AG09319 (cell line): ENCODE data around the gene RAB4A.
"Not testable (repeated sequence)": the region's sequence is repeated elsewhere in the genome, so short reads cannot be mapped to it uniquely, and the experiment has no call there.

Source experiments
- DNase-seq: peaks from one replicate; pipeline ENCODE4 v3.0.0-alpha.2; 2010; ENCODE audit warnings: low read depth; ENCODE audit errors: extremely low read depth
- CTCF ChIP-seq: IDR thresholded peaks from 2 replicates; pipeline ENCODE4 v1.5.1; 2011; ENCODE audit warnings: low read depth, mild to moderate bottlenecking, inconsistent platforms, low read length, moderate library complexity

Gene RAB4A

DNA sequence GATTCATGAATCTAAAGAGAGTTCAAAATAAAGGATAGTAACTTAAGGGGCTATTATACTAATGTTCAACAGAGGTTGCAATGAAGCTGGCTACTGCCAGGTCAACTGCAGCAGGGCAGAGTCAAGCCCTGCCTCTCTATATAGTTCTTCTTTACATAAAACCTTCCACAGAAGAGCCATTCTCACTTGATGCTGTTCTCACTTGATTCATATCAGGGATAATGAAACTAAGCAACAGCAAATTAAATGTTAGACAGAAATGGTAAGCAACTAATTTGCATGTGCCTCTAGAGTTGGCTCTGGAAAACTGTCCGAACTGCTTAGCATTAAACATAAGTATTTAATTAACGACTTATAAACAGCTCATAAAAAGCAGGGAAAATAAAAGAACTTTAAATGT lies 54.5 kb downstream of the RAB4A start:
- no peak for TF ChIP-seq CTCF

GRCh38 chr1:229325853-229326487 lies 55.1 kb downstream of the RAB4A start:
- no peak for DNase-seq
- TF ChIP-seq CTCF, result no peak

More for the DNA sequence above, 54.5 kb downstream of the RAB4A start:
- no peak for DNase-seq

DNA sequence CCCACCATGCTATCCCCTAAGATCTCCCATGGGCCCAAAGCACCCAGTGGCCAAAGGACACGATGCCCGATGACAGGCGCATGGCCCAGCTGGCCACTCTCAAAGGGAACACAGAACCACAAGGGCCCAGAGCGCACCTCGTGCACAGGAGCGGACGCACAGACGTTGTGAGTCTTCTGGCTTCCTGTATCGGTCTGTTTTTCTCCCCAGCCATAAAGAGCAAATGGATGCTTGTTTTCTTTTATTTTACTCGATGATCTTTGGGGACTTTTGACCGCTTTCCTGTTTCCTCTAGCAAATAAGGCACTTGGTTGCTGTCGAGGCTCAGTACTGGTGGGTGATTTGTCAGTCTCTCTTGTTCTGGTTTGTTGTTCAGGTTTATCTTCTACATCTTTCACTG lies 55.7 kb downstream of the RAB4A start:
- no peak for TF ChIP-seq CTCF
- DNase-seq, result no peak

DNA sequence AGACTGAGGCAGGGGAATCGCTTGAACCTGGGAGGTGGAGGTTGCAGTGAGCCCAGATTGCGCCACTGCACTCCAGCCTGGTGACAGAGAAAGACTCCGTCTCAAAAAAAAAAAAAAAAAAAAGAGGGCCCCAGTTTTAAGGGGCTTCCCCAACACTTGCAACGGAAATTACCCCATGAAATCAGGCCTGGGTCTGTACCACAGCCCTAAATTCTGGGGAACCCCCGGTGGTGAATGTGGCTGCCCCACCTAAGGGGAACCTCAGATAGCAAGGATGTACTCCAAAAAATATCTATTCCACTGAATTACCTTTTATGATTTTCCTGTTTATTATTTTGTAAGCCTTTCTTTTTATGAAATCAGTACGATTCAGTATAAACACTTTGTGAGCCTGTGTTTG lies 56.9 kb downstream of the RAB4A start:
- not testable (repeated sequence) for DNase-seq

- TF ChIP-seq CTCF, result no peak
- DNase-seq, result no peak
Measured at GRCh38 chr1:229328598-229329362, 57.9 kb downstream of the RAB4A start.

- no peak for DNase-seq
- no peak for TF ChIP-seq CTCF
Measured at GRCh38 chr1:229334269-229334668, 63.4 kb downstream of the RAB4A start.

DNA sequence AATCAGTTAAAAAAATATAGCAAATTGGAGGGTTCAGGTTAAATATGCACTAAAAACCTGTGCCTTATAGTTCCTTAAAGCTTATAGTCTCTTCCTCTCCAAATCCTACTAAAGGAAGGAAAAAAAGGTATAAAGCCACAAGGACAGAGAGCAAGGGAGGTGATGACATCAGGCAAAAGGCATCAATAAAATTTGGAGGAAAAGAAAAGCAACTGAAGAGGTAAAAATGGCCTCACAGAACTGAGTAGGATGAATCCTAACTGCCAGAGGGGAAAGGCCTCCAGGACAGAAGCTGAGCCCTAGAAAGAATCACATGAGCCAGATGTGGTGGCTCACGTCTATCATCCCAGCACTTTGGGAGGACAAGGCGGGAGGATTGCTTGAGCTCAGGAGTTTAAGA lies 63.8 kb downstream of the RAB4A start:
- TF ChIP-seq CTCF, result no peak
- DNase-seq, result no peak
